Iris pigment epithelial cell (primary cell): ENCODE results near the gene RHCG.

Experiments
- DNase-seq: peaks from one replicate; pipeline ENCODE4 v3.0.0-alpha.2; 2011; ENCODE audit warnings: low read depth

RHCG gene

GRCh38 chr15:89444241-89445225 lies 51.9 kb downstream of the RHCG start:
- no peak for DNase-seq

- no peak for DNase-seq
Observed at GRCh38 chr15:89443581-89443980, 52.8 kb downstream of the RHCG start.

GRCh38 chr15:89442671-89443307 lies 53.6 kb downstream of the RHCG start:
- DNase-seq, result peak; percentile 27

- DNase-seq, result no peak
Observed at GRCh38 chr15:89442155-89442554, 54.2 kb downstream of the RHCG start.

- DNase-seq, result no peak
Observed at GRCh38 chr15:89441295-89441812, 55.0 kb downstream of the RHCG start.

- DNase-seq, result no peak
Observed at GRCh38 chr15:89439764-89440163, 56.6 kb downstream of the RHCG start.

GRCh38 chr15:89436560-89437311 lies 59.6 kb downstream of the RHCG start:
- DNase-seq, result no peak

GRCh38 chr15:89435362-89435761 lies 61.0 kb downstream of the RHCG start:
- DNase-seq, result no peak

GRCh38 chr15:89433686-89434085 lies 62.7 kb downstream of the RHCG start:
- DNase-seq, result no peak

GRCh38 chr15:89430530-89431341 lies 65.6 kb downstream of the RHCG start:
- peak; percentile 60 for DNase-seq

- DNase-seq, result peak; percentile 11
Observed at GRCh38 chr15:89429986-89430385, 66.4 kb downstream of the RHCG start.

GRCh38 chr15:89429023-89429422 lies 67.4 kb downstream of the RHCG start:
- DNase-seq, result no peak

- DNase-seq, result no peak
Observed at GRCh38 chr15:89428246-89428645, 68.1 kb downstream of the RHCG start.

- DNase-seq, result no peak
Observed at GRCh38 chr15:89426500-89426899, 69.9 kb downstream of the RHCG start.

- DNase-seq, result no peak
Observed at GRCh38 chr15:89423981-89424380, 72.4 kb downstream of the RHCG start.
